Gastrocnemius medialis (tissue), 4 donors: Measurements from ENCODE around the gene LPCAT2. TPM values are rescaled to one million over a fixed set of nuclear protein-coding genes. Genes with fewer than 3 reads are reported as not detected.

ENCODE experiments used
- ATAC-seq, 2 donors: fragments of 150-250 bp; one replicate each; pipeline ENCODE4 v1.9.1; 2016
- DNase-seq, 2 donors: peaks; one replicate each; pipeline ENCODE4 v3.0.0-alpha.2; 2019
- H3K27ac ChIP-seq, 4 donors: fragments of 200-600 bp; sonication (generic); 1 replicate in 1 of 4; 2 replicates in 3 of 4; pipeline ENCODE4 v1.5.1; 2016 to 2018; ENCODE audit warnings: mild to moderate bottlenecking in 2 of 4, moderate library complexity in 1 of 4
- H3K27me3 ChIP-seq, 3 donors: fragments of 200-600 bp; sonication (generic) in 2 of 3; 1 replicate in 1 of 3; 2 replicates in 2 of 3; pipeline versions ENCODE4 v1.5.1 to v1.6.0; 2016 to 2019; ENCODE audit warnings: mild to moderate bottlenecking in 1 of 3, moderate library complexity in 1 of 3
- H3K36me3 ChIP-seq, 2 donors: fragments of 200-600 bp; sonication (generic) in 1 of 2; one replicate each; pipeline ENCODE4 v1.5.1; 2017 to 2018
- H3K4me1 ChIP-seq, 2 donors: fragments of 200-600 bp; sonication (generic) in 1 of 2; one replicate each; pipeline ENCODE4 v1.5.1; 2016 to 2017; ENCODE audit warnings: mild to moderate bottlenecking in 2 of 2
- H3K4me3 ChIP-seq, 4 donors: fragments of 200-600 bp; sonication (generic) in 3 of 4; 1 replicate in 1 of 4; 2 replicates in 3 of 4; pipeline ENCODE4 v1.5.1; 2016 to 2019; ENCODE audit warnings: mild to moderate bottlenecking in 2 of 4
- H3K9me3 ChIP-seq, 3 donors: fragments of 200-600 bp; sonication (generic) in 2 of 3; 1 replicate in 1 of 3; 2 replicates in 2 of 3; pipeline ENCODE4 v1.5.1; 2016 to 2019
- POLR2A ChIP-seq, 2 donors: fragments of 450-650 bp; IDR thresholded peaks; one replicate each; pipeline ENCODE4 v1.6.1; 2017; ENCODE audit warnings: antibody characterized with exemption in 2 of 2, mild to moderate bottlenecking in 2 of 2, moderate library complexity in 2 of 2
- in situ Hi-C, 4 donors: fragments of 200-750 bp; cut with MboI; loops; one replicate each; pipeline versions ENCODE4 v1.15.0 to v1.8.0; 2017; ENCODE audit warnings: low sequenced_read_pairs in 4 of 4
- intact Hi-C: fragments of 100-400 bp; cut with DNase I; formaldehyde crosslinking; loops from one replicate; pipeline ENCODE4 v1.15.1; 2023; ENCODE audit warnings: low total_unique reads
- total RNA-seq, 4 donors: library from RNA; depleted of rRNA; stranded (reverse); fragments of >200 nt; gene quantifications; one replicate each; pipeline versions ENCODE4 v1.1.0 to v1.2.3, GENCODE V29; 2016
- TF ChIP-seq, protein P1 (sequence below), 5 experiments: fragments of 450-650 bp in 3 of 5; fragments of 200-600 bp in 2 of 5; sonication (generic) in 2 of 5; IDR thresholded peaks in 4 of 5; conservative IDR thresholded peaks in 1 of 5; 1 replicate in 4 of 5; 2 replicates in 1 of 5; pipeline ENCODE4 v1.5.1; 2016 to 2019; ENCODE audit warnings: antibody characterized with exemption in 5 of 5, mild to moderate bottlenecking in 3 of 5, moderate library complexity in 3 of 5

The LPCAT2 gene
- total RNA-seq, 4 donors from 2014 or later = 1.2 to 6.7 (median 4.7) TPM

DNA sequence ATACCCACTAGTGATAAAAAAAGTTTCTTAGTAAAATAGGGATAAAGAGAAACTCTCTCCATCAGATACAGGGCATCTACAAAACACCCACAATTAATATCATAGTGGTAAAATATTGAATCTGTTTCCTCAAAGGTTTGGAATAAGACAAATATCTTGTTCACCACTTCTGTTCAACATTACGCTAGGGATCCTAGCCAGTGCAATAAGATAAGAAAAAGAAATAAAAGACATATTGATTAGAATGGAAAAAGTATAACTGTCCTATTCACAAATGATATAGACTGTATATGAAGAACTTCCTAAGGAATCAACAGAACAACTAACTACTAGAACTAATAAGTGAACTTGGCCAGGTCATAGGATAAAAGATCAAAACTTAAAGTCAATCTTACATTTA, 12.9 kb downstream of the LPCAT2 start:
- intact Hi-C loops = no loop called here
- H3K9me3 ChIP-seq = no peaks in the 10 kb centered on the region
- in situ Hi-C loops = no loop called here
- no peaks in the 10 kb centered on the region for H3K36me3 ChIP-seq
- no peak overlapping the region for H3K27ac ChIP-seq
- TF ChIP-seq, protein P1, sequence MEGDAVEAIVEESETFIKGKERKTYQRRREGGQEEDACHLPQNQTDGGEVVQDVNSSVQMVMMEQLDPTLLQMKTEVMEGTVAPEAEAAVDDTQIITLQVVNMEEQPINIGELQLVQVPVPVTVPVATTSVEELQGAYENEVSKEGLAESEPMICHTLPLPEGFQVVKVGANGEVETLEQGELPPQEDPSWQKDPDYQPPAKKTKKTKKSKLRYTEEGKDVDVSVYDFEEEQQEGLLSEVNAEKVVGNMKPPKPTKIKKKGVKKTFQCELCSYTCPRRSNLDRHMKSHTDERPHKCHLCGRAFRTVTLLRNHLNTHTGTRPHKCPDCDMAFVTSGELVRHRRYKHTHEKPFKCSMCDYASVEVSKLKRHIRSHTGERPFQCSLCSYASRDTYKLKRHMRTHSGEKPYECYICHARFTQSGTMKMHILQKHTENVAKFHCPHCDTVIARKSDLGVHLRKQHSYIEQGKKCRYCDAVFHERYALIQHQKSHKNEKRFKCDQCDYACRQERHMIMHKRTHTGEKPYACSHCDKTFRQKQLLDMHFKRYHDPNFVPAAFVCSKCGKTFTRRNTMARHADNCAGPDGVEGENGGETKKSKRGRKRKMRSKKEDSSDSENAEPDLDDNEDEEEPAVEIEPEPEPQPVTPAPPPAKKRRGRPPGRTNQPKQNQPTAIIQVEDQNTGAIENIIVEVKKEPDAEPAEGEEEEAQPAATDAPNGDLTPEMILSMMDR (IDR thresholded peaks at IDR 0.05 in 4 of 5, conservative IDR thresholded peaks at IDR 0.05 in 1 of 5) = no peak
- no peak for TF ChIP-seq POLR2A (IDR thresholded peaks at IDR 0.05)
- H3K27me3 ChIP-seq = no peaks in the 10 kb centered on the region
- no peaks in the 10 kb centered on the region for H3K4me1 ChIP-seq
- ATAC-seq (no peak), DNase-seq (no peak)
- no peak overlapping the region for H3K4me3 ChIP-seq

DNA sequence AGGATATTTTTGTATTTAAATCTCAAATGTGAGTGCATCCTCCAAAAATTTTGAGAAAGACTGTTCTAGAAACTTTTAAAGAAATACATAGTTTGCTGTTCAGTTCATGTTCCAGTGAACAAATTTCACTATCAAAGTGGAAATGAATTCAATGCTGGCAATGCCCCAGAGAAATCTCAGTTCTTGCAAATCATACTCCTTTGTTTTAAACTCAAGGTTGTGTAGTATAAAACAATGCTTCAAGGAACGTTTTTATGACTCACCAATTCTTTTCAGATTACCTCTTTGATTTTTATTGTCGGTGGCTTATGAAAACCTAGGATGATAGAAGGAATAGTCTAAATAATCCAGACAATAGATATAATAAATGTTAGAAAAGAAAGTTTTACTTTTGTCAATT, 17.6 kb downstream of the LPCAT2 start:
- no peak overlapping the region for H3K4me3 ChIP-seq
- peak overlapping the region; percentile 18 to 49 (median 46) for H3K27ac ChIP-seq
- no peak for DNase-seq
- no peaks in the 10 kb centered on the region for H3K4me1 ChIP-seq
- H3K36me3 ChIP-seq = no peaks in the 10 kb centered on the region
- intact Hi-C loops (no loop called here), in situ Hi-C loops (no loop called here)
- no peaks in the 10 kb centered on the region for H3K9me3 ChIP-seq
- TF ChIP-seq, protein P1 (IDR thresholded peaks at IDR 0.05 in 4 of 5, conservative IDR thresholded peaks at IDR 0.05 in 1 of 5) = no peak
- no peak for TF ChIP-seq POLR2A (IDR thresholded peaks at IDR 0.05)
- ATAC-seq = peak in 1 of 2 donors; percentile 39
- no peaks in the 10 kb centered on the region for H3K27me3 ChIP-seq

DNA sequence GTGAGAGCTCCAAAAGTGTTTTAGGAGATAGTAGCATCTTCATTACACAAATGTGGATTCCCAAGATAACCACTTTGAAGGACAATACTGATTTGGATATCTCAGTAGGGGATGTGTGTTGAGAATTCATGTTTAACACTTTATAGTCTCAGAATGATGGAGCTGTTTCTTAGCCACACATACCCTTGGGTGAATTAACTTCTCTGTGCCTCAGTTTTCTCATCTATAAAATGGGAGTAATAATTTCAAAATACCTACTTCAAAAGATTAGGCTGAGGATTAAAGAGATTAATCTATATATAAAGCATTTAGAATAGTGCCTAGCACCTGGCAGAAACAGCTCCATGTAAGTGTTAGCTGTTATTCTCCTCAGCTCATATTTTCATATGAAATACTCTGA, 19.0 kb downstream of the LPCAT2 start:
- H3K27ac ChIP-seq = no peak overlapping the region
- in situ Hi-C loops = no loop called here

DNA sequence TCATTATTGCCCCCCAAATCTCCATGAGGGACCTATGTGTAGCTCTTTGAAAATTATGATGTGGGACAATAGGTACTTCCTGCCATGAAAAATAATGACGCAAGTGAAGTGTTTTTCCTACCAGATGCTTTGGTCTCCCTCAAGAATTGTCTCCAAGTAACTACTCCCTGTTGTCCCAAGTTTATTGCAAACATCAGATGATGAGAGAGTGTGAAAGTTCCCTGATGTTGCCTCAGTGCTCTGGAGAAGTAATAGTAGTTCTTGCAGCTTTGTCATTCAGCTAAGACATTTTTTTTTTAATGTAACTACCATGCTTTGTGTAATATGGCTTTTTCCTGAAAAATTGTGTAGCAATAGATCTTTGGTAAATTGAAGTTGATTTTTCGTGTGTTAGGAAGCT, 20.1 kb downstream of the LPCAT2 start:
- no peaks in the 10 kb centered on the region for H3K4me1 ChIP-seq
- in situ Hi-C loops = no loop called here
- intact Hi-C loops = no loop called here
- H3K36me3 ChIP-seq = no peaks in the 10 kb centered on the region
- no peak for TF ChIP-seq POLR2A (IDR thresholded peaks at IDR 0.05)
- TF ChIP-seq, protein P1 (IDR thresholded peaks at IDR 0.05 in 4 of 5, conservative IDR thresholded peaks at IDR 0.05 in 1 of 5) = no peak
- no peak overlapping the region for H3K4me3 ChIP-seq
- ATAC-seq (peak; percentile 49 to 84), DNase-seq (no peak)
- no peaks in the 10 kb centered on the region for H3K9me3 ChIP-seq
- H3K27me3 ChIP-seq = no peaks in the 10 kb centered on the region
- H3K27ac ChIP-seq = peak overlapping the region in 1 of 4 donors; percentile 8

More for the DNA sequence above, 19.0 kb downstream of the LPCAT2 start:
- intact Hi-C loops = no loop called here
- Histone ChIP-seq H3K36me3 (no peaks in the 10 kb centered on the region), H3K4me3 (no peak overlapping the region), H3K4me1 (no peaks in the 10 kb centered on the region), H3K27me3 (no peaks in the 10 kb centered on the region), H3K9me3 (no peaks in the 10 kb centered on the region)
- TF ChIP-seq POLR2A (IDR thresholded peaks at IDR 0.05) = no peak
- TF ChIP-seq, protein P1 (IDR thresholded peaks at IDR 0.05 in 4 of 5, conservative IDR thresholded peaks at IDR 0.05 in 1 of 5) = no peak
- ATAC-seq (no peak), DNase-seq (no peak)

DNA sequence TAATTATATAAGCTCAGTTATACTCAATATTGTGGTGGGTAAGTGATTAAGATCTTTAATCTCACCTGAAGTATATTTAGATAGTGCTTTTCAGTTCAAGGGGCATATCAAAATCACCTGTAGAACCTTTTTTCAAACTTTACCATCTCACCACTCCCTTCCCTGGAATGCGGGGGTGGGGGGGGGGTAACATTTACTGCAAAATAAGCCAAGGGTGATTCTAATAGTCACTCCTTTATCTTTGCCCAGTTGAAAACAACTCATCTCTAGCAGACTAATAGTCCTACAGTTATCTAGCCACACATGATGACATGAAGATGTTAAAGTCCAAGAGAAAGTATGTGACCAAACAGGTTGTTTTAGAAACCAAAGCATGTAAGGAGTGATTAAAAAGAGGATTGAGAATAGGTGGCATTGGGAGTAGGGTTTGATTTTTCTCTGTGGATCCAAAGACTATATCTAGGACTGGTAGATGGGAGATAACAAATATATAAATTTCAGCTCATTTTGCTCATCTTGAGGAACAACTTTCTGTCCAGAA, 21.5 kb downstream of the LPCAT2 start:
- no peak for DNase-seq
- in situ Hi-C loops = no loop called here
- no peaks in the 10 kb centered on the region for H3K4me1 ChIP-seq
- intact Hi-C loops = no loop called here
- no peak overlapping the region for H3K4me3 ChIP-seq
- no peaks in the 10 kb centered on the region for H3K36me3 ChIP-seq
- no peak for ATAC-seq
- no peaks in the 10 kb centered on the region for H3K9me3 ChIP-seq
- TF ChIP-seq, protein P1 (IDR thresholded peaks at IDR 0.05 in 4 of 5, conservative IDR thresholded peaks at IDR 0.05 in 1 of 5) = no peak
- no peak for TF ChIP-seq POLR2A (IDR thresholded peaks at IDR 0.05)
- no peak overlapping the region for H3K27ac ChIP-seq
- H3K27me3 ChIP-seq = no peaks in the 10 kb centered on the region
